Mammary epithelial cell (primary cell): ENCODE data around the gene CHST1.

ENCODE experiments used
- CTCF ChIP-seq, 2 donors: IDR thresholded peaks in 1 of 2; conservative IDR thresholded peaks in 1 of 2; 2 replicates each; pipeline ENCODE4 v1.5.1; 2011 to 2012; ENCODE audit warnings: inconsistent platforms in 2 of 2, low read length in 2 of 2, mild to moderate bottlenecking in 2 of 2, control low read depth in 1 of 2, low read depth in 1 of 2; ENCODE audit not compliant: insufficient read depth in 1 of 2; ENCODE audit errors: extremely low read depth in 1 of 2
- EZH2 ChIP-seq: IDR thresholded peaks from 2 replicates; pipeline ENCODE4 v1.6.1; 2012; ENCODE audit warnings: low read length, inconsistent platforms, borderline replicate concordance

- TF ChIP-seq CTCF (conservative IDR thresholded peaks at IDR 0.05 in 1 of 2, IDR thresholded peaks at IDR 0.05 in 1 of 2; ENCODE audit: extremely low read depth in 1 of 2, insufficient read depth in 1 of 2, low read depth in 1 of 2, low read length in 2 of 2) (no peak), EZH2 (no peak)
Measured at GRCh38 chr11:45638051-45638450, 27.4 kb downstream of the CHST1 start.
